Renal pelvis (tissue), 4 donors: ENCODE measurements around the gene GYPC. TPM values are rescaled to one million over a fixed set of nuclear protein-coding genes. Genes with fewer than 3 reads are reported as not detected.

Experiments
- DNase-seq: peaks from one replicate; pipeline ENCODE4 v3.0.0-alpha.2; 2013
- polyA plus RNA-seq, 3 donors: library from polyadenylated mRNA; unstranded; fragments of 120-200 nt; gene quantifications; one replicate each; pipeline ENCODE4 v1.2.1, GENCODE V29; 2013; ENCODE audit not compliant: insufficient read length in 3 of 3

The GYPC gene
- polyA plus RNA-seq, 3 donors = 57.1 to 66.0 (median 63.5) TPM

GRCh38 chr2:126662621-126663020 is 6.7 kb downstream of the GYPC start:
- no peak for DNase-seq

DNA sequence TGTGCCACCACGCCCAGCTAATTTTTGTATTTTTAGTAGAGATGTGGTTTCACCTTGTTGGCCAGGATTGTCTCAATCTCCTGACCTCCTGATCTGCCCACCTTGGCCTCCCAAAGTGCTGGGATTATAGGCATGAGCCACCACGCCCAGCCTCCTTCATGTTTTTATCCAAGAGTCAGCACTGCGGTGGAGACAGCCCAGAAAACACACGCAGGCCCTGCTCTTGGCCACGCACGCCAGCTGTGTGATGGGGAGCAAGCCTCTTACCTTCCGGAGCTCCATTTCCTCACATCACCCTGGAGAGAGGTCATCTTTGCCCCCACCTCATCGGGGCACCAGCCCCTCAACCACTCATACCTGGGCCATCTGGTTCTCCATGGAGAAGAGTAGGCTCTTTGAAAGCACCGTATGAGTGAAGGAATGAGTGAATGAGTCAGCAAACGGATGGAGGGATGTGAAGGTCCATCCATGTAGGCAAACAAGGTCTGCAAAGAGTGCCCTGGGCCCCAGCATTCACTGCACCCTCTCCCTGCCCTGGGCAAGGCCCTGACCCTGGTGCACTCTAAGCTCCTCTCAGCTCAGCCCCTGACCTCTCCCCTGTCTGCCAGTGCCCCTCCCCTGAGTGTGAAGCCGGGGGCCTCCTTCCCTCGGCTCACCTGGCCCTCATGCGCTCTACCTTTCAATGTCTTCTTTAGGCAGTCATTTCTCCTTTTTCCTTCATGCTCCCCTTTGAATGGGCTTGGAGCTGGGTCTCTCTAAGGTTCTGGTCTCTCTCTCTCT is 7.4 kb downstream of the GYPC start:
- no peak for DNase-seq

DNA sequence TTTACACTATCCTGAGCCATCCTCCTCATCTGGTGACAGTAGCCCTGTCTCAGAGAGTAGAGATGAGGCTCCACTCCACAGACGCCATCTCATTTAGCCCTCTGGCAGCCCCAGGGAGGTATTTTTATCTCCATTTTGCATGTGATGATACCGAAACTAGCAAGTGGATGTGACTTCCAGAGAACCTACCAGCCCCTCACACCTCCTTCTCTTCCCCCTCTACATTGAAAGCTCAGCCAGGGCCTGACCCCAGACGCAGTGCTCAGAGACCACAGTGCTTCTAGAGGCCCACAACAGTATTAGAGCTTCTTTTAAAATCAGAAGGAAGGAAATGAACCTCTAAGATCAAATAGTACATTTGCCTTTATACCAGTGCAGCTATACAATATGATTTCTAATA is 8.3 kb downstream of the GYPC start:
- no peak for DNase-seq

GRCh38 chr2:126664639-126665038 is 8.7 kb downstream of the GYPC start:
- no peak for DNase-seq

DNA sequence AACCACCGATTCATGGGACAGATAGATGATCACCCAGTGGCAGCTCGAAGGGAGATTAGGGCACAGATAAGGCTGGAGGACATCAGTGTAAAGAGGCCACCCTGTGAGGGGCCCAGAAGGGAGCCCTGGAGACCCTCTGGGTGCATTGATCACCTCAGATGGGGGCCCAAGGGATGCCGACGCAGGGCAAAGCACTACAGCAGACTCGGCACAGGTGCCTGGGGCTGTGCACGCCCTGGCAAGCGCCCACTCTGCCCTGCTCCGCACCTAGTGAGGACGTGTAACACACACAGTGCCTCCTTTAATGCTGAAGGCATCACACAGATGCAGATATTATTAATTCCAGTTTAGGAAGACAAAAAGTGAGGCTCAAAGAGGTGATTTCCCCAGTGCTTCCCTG is 9.5 kb downstream of the GYPC start:
- no peak for DNase-seq

GRCh38 chr2:126668254-126668653 is 12.3 kb downstream of the GYPC start:
- DNase-seq = no peak

DNA sequence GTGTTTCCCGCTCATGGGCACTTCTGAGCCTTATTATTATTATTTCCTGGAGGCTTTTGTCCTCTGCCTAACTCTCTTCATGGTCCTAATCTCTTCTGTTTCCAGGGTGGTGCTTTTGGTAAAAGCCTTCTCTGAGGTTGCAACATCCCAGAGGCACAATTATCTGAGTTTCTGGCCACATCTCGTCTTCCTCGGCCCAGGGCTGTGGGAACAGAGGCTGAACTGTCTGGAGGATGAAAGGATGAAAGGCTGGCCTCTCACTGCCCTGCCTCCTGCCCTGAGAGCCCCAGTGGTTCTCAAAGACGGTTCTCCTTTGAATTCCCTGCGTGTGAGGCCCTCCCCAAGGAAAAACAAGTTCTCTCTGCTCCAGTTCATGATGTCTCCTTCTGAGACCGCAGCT is 13.8 kb downstream of the GYPC start:
- DNase-seq = no peak

- no peak for DNase-seq
Measured at GRCh38 chr2:126671488-126671887, 15.5 kb downstream of the GYPC start.

DNA sequence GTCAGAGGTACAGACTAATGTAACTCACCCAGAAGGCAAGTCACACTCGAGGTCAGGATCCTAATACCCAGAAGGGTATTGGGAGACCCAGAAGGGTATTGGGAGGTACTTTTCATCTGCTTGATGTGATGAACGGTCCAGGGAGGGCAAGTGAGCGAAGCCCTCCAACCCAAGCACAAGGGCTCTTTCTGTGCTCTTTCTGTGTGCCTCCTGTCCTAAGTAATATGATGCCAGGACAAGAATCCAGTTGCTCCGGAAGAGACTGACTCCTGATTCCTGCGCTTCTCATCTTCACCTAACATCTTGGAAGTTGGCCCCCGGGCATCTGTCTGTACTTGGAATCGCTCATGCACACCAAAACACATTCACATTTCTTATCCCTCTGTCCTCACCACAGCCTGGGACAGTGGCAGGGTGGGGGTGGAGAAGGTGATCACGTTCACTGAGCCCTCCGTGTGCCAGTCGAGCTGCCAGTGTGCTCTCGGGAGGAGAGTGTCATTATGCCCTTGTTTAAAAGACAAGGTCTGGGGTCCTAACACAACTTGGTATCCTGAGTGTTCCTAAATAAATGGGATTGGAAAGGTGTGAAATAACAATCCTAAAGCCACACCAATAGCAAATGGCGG is 17.1 kb downstream of the GYPC start:
- DNase-seq = no peak

DNA sequence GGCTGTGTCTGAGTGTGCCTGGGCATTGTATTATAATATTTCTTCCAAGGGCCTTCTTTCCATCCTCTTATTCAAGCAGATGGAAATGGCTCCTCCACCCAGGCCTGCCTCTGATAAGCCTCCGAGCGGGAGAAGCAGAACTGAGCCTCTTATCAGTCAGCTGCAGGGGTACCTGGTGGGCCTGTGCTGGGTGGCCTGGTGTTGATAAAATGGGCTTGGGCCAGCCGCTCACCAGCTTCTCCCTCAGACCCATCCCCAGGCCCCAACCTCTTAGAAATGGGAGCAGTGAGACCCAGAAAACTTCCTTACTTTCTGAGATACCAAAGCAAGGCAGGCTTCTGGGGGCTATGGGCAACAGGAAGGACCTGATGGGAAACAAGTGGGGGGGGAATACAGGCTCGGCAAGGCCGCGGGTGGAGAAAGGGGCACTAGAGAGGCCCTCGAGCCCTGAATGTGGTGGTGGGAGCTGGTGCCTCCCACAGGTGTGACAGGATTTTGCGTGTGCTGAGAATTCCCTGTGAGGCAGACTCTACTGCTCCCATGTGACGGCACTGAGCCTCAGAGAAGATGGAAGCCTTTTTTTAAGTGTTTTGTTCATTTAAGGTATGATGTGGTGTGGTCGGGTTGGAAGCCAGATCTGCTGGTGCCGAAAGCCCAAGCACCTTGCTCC is 18.3 kb downstream of the GYPC start:
- DNase-seq = no peak

DNA sequence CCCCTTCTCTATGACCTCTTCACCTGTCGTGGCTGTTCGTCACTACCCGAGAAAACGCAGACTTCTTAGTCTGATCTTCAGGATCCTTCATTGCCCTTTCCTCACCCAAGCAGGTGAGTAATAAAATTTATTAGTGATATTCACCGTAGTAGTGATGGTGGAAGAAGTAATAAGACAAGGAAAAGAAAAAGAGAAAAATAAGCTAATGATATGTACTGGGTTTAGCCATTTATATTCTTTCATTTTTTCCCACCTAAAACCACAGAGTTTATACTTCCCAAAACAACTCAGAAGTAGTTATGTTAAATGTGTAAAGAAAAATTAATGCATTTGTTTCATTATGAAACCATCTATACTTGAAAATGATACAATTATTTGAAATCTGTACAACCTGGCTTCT is 19.7 kb downstream of the GYPC start:
- no peak for DNase-seq

GRCh38 chr2:126676221-126677175 is 20.5 kb downstream of the GYPC start:
- DNase-seq = no peak

DNA sequence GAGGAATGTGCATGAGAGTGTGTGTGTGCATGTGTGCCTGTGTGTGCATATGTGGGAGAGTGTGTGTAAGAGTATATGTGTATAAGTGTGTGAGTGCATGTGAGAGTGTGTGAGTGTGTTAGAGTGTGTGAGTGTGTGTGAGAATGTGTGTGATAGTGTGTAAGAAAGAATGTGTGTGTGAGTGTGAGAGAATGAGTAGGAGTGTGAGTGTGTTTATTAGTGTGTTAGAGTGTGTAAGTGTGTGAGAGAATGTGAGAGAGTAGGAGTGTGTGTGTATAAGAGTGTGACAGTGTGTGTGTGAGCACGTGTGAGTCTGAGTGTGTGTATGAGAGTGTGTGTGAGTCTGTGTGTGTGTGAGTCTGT is 21.2 kb downstream of the GYPC start:
- DNase-seq = no peak

- no peak for DNase-seq
Measured at GRCh38 chr2:126678269-126679065, 22.5 kb downstream of the GYPC start.

GRCh38 chr2:126679094-126679713 is 23.2 kb downstream of the GYPC start:
- DNase-seq = no peak

GRCh38 chr2:126681505-126681904 is 25.5 kb downstream of the GYPC start:
- DNase-seq = no peak

GRCh38 chr2:126685629-126686028 is 29.7 kb downstream of the GYPC start:
- no peak for DNase-seq

DNA sequence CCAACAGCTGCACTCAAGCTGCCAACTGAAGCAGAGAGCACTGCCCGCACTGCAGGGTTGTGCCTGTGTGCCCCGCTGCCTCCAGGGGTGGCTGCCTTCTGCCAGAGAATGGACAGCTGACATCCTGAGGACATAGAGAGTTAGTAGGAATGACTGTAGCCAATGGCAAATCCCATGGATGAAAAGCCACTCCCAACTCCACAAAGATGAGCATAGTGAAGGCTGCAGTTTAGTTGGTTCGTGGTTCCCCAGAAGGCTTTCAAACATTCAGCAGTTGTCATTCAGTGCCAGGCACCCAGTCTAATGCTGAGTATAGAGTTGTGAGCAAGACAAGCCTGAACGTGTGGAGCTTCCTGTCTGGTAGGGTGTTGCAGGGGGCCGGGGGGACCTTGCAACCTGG is 30.3 kb downstream of the GYPC start:
- no peak for DNase-seq

- no peak for DNase-seq
Measured at GRCh38 chr2:126686841-126687485, 31.0 kb downstream of the GYPC start.

GRCh38 chr2:126687503-126687902 is 31.5 kb downstream of the GYPC start:
- DNase-seq = no peak
